ENCODE data around the gene C1QA.

DNA sequence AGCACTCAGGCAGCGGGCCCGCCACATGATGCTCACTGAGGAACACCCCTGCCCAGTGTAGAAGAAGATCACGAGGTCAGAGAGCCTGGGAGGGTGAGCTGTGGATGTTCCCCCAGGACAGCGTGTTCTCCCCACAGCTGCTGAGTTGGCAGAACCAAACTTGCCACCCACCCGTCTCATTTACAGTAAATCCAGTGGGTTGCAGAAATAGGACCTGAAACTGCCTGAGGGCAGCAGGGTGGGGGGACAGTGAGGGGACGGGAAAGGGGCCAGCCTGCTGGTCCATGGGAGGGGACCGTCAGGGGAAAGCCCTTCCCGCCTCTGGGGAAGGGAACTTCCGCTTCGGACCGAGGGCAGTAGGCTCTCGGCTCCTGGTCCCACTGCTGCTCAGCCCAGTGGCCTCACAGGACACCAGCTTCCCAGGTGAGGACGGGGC is 16.5 kb downstream of the C1QA start, which contains the start of gene C1QB:
- TF ChIP-seq, protein P1, sequence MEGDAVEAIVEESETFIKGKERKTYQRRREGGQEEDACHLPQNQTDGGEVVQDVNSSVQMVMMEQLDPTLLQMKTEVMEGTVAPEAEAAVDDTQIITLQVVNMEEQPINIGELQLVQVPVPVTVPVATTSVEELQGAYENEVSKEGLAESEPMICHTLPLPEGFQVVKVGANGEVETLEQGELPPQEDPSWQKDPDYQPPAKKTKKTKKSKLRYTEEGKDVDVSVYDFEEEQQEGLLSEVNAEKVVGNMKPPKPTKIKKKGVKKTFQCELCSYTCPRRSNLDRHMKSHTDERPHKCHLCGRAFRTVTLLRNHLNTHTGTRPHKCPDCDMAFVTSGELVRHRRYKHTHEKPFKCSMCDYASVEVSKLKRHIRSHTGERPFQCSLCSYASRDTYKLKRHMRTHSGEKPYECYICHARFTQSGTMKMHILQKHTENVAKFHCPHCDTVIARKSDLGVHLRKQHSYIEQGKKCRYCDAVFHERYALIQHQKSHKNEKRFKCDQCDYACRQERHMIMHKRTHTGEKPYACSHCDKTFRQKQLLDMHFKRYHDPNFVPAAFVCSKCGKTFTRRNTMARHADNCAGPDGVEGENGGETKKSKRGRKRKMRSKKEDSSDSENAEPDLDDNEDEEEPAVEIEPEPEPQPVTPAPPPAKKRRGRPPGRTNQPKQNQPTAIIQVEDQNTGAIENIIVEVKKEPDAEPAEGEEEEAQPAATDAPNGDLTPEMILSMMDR (conservative IDR thresholded peaks at IDR 0.05), result no peak
- no peak for TF ChIP-seq ZFX (IDR thresholded peaks at IDR 0.05)

Data from C4-2B (cell line).